NT2/D1 (cell line): Measurements from ENCODE around the gene THSD7A.

Source experiments
- SUZ12 ChIP-seq: IDR thresholded peaks from 2 replicates; pipeline ENCODE4 v1.6.1; 2011; ENCODE audit not compliant: insufficient read length, insufficient read depth; ENCODE audit errors: extremely low read depth
- YY1 ChIP-seq: IDR thresholded peaks from 2 replicates; pipeline ENCODE4 v1.6.1; 2011; ENCODE audit not compliant: insufficient read length, insufficient read depth
- ZNF274 ChIP-seq: IDR thresholded peaks from 2 replicates; pipeline ENCODE4 v1.6.1; 2011; ENCODE audit warnings: mild to moderate bottlenecking, low read depth, low read length

- TF ChIP-seq SUZ12 (no peak), YY1 (no peak), ZNF274 (no peak)
Measured at GRCh38 chr7:11779864-11780674, 51.9 kb downstream of the THSD7A start.
